ENCODE measurements around the gene NPHS1.
"Not testable (repeated sequence)": the region's sequence is repeated elsewhere in the genome, so short reads cannot be mapped to it uniquely, and the experiment has no call there.

Gene NPHS1

DNA sequence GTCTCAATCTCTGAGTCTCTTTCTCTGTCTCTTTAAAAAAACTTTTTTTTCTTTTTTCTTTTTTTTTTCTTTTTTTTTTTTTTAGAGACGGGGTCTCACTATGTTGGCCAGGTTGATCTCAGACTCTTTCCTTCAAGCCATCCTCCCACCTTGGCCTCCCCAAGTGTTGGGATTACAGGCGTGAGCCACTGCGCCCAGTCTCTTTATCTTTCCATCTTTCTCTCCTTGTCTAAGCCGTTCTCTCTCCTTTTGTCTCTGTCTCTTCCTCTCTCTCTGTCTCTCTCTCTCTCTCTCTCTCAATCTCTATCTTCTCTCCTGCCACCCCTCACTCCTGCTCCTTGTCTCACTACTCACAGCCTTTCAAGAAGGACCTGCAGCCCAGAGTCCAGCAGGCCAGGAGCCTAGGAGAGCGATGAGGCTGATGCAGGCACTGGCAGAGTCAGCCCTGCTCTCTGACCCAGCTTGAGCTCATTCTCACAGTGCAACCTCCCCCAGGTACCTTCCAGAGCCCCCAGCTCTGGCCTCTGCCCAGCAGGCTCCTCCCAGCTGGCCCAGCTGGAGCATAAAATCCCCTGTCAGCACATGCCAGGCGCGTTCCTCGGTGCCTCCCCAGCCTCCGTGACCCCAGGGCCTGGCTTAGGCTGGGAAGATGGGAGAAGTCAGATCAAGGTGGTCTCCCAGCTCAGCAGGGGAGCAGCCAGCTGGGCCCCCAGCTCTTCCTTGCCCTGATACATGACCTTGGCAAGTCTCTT, at the start of gene NPHS1:
TSS of gene NPHS1 (minus strand) at position 476 of the 752 bp plus-strand sequence. CDS start 667 bp downstream, outside the sequence.
- no peak for DNase-seq

GRCh38 chr19:35901055-35901644, 48.8 kb upstream of the NPHS1 start:
- peak in 1 of 2 donors; percentile 36 for DNase-seq

GRCh38 chr19:35899547-35900214, 47.4 kb upstream of the NPHS1 start:
- DNase-seq, result peak; percentile 83 to 89

GRCh38 chr19:35898499-35898809, 46.1 kb upstream of the NPHS1 start:
- DNase-seq, result no peak

DNA sequence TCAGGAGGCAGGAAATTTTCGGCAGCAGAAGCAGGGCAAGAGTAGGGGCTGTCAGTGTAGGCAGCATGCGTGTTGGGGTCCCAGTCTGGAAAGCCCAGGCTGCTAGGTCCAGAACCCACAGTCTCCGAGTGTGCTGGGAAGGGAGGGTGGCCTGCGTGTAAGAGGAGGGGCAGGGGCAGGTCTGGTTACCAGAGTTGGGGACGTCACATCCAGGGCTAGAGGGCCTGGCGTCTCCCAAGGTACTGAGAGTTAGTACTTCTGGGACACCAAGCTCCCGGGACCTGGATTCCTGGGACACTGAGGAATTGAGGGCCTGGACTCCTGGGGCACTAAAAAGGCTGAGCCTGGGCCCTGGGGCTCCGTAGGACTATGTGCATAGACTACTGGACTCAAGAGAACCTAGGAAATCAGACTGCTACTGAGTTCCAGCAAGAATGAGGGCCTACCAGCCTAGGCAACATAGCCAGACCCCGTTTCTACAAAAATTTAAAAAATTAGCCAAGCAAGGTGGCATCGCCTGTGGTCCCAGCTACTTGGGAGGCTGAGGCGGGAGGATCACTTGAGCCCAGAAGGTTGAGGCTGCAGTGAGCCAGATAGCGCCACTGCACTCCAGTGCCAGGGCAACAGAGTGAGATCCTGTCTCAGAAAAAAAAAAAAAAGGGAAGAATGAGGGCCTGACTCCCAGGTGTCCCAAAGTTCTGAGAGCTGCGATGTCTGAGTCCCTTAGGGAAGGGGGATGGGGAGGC, 45.6 kb upstream of the NPHS1 start:
- DNase-seq, result no peak

- DNase-seq, result no peak
Measured at GRCh38 chr19:35896643-35897040, 44.3 kb upstream of the NPHS1 start.

DNA sequence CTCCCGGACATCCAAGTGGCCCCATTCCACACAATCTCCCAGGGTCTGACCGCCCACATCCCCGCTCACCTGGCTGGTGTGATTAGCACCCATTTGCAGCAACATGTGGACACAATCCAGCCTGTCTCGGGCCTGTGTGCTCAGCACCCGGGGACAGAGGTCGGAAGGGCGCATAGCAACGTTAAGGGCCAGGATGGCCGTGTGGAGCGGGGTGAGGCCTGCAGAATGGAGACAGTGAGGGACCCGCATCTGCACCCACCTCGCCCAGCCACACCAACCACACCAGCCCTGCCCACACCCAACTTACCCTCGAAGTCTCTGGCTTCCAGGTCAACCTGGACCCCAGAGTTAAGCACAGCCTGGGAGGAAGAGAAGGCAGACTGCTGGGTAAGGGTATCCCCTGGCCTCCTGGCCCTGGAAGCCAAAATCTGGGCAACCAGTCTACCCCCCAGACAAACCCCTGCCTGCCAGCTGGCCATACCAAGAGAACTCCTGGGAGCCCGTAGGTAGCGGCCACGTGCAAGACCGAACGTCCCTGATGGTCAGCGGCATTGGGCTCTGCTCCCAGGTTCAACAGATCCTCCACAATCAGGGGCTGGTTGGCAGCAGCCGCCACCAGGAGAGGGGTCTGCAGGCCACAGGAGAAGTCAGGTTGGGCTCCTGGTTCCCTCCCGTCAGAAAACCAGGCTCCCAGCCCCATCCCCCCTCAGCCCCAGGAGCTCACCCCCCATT, 43.8 kb upstream of the NPHS1 start:
- no peak for DNase-seq

GRCh38 chr19:35894342-35894741, 42.0 kb upstream of the NPHS1 start:
- no peak for DNase-seq

GRCh38 chr19:35891819-35892218, 39.5 kb upstream of the NPHS1 start:
- DNase-seq, result not testable (repeated sequence)

- no peak for DNase-seq
Measured at GRCh38 chr19:35890113-35890650, 37.9 kb upstream of the NPHS1 start.

- DNase-seq, result no peak
Measured at GRCh38 chr19:35889370-35890112, 37.2 kb upstream of the NPHS1 start.

- no peak for DNase-seq
Measured at GRCh38 chr19:35888398-35888797, 36.1 kb upstream of the NPHS1 start.

- no peak for DNase-seq
Measured at GRCh38 chr19:35887197-35887596, 34.9 kb upstream of the NPHS1 start.

DNA sequence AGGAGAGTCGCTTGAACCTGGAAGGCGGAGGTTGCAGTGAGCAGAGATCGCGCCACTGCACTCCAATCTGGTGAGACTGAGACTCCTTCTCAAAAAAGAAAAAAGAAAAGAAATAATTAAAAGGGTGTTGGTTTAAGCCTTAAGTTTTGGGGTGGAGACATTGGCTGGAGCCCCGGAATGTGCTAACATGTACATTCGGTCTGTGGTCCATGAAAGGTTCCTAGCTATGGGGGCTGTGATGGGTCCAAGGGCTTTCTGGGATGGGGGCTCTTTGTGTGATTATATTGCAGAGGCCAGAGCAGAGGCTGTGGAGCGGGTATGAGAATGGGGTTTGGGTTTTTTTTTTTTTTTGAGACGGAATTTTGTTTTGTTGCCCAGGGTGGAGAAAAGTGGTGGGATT, 33.6 kb upstream of the NPHS1 start:
- DNase-seq, result no peak

GRCh38 chr19:35885225-35885738, 33.0 kb upstream of the NPHS1 start:
- no peak for DNase-seq

- DNase-seq, result no peak
Measured at GRCh38 chr19:35883882-35884281, 31.6 kb upstream of the NPHS1 start.

GRCh38 chr19:35882114-35882832, 30.0 kb upstream of the NPHS1 start:
- DNase-seq, result peak; percentile 61 to 84

DNA sequence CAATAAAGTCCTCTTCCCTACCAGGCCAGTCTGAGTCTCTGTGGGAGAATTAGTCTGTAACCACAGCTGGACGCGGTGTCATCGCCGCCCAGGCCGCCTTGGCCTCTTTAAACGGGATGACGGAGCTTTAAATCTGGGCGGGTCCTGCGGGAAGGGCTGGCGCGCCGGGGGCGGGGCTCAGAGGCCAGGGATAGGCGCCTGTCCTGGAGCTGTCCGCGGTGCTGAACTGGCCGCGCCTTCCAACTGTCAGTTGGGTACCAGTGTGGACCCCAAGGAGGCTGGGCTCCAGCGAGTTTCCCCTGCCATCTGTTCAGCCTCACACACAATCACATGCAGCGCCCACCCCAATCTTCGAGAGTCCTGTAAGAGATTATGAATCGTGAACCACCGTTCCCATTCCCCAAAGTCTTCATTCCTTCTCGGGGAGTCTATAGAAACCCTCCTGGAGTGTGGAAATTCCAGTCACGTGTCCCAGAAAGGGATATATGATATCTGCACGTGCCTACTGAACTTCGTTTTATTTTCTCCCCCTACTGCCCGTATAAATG, 27.5 kb upstream of the NPHS1 start:
- peak; percentile 89 to 95 for DNase-seq

- DNase-seq, result no peak
Measured at GRCh38 chr19:35879068-35879467, 26.8 kb upstream of the NPHS1 start.

- no peak for DNase-seq
Measured at GRCh38 chr19:35874392-35874930, 22.2 kb upstream of the NPHS1 start.
